ENCODE measurements around the gene NALCN. TPM values are rescaled to one million over a fixed set of nuclear protein-coding genes. Genes with fewer than 3 reads are reported as not detected.

Gene NALCN
- total and polyA plus RNA-seq, 4 donors = 0.11 to 0.64 (median 0.37) TPM

DNA sequence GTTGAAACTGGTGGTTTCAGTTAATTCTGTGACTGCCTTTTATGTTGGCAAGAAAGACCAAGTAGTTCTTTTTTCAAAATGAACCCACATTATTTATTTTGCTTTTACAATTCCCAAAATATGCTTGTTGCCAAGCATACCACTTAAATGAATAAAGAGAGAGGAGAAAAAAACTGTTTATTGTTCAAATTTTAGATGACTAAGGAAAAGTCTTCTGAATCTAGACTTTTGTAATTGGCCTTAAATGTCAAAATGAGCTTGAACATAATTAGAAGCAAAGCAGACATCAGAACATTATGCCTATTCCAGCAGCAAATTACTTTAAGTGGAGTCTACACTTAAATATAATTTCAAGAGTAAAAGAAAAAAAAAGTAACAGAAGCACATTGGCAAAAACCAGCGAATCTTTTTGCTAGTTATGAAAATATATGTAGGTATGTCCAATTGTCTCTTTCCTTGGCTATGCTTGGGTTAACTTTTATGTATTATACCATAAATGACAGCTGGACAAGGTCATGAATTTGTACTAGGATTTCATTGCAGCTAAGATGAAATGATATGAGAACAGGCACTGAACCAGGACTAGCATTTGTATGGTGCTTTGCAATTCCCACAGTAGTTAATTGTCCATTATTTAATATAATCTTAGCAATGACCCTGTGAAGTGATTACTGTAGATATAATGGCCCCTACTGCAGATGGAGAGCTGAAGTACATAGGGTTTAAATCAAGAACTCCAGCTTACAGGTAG lies 211.9 kb downstream of the NALCN start:
- Histone ChIP-seq H3K36me3 (ENCODE audit: control insufficient read depth in 4 of 4, insufficient read depth in 4 of 4, low read length in 4 of 4) (no peaks in the 10 kb centered on the region), H3K9ac (ENCODE audit: insufficient read depth in 1 of 2, low read length in 2 of 2) (no peak overlapping the region), H3K4me1 (ENCODE audit: control insufficient read depth in 5 of 5, insufficient read depth in 5 of 5, low read length in 5 of 5) (no peaks in the 10 kb centered on the region), H3K27me3 (ENCODE audit: control insufficient read depth in 3 of 3, insufficient read depth in 3 of 3, low read length in 2 of 3) (no peaks in the 10 kb centered on the region), H3K4me3 (no peak overlapping the region), H3K27ac (ENCODE audit: low read depth in 1 of 2, low read length in 1 of 2) (no peak overlapping the region), H3K9me3 (ENCODE audit: control insufficient read depth in 4 of 4, insufficient read depth in 3 of 4, low read length in 3 of 4) (no peaks in the 10 kb centered on the region)
- TF ChIP-seq, protein P1, sequence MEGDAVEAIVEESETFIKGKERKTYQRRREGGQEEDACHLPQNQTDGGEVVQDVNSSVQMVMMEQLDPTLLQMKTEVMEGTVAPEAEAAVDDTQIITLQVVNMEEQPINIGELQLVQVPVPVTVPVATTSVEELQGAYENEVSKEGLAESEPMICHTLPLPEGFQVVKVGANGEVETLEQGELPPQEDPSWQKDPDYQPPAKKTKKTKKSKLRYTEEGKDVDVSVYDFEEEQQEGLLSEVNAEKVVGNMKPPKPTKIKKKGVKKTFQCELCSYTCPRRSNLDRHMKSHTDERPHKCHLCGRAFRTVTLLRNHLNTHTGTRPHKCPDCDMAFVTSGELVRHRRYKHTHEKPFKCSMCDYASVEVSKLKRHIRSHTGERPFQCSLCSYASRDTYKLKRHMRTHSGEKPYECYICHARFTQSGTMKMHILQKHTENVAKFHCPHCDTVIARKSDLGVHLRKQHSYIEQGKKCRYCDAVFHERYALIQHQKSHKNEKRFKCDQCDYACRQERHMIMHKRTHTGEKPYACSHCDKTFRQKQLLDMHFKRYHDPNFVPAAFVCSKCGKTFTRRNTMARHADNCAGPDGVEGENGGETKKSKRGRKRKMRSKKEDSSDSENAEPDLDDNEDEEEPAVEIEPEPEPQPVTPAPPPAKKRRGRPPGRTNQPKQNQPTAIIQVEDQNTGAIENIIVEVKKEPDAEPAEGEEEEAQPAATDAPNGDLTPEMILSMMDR (IDR thresholded peaks at IDR 0.05; ENCODE audit: control extremely low read depth, extremely low read depth) = no peak
- DNase-seq = no peak
- 71 to 79% methylated on average over 1 of the region's 1 CpG for WGBS, 2 donors
- ATAC-seq (ENCODE audit: insufficient read depth, low FRiP score) = no peak

DNA sequence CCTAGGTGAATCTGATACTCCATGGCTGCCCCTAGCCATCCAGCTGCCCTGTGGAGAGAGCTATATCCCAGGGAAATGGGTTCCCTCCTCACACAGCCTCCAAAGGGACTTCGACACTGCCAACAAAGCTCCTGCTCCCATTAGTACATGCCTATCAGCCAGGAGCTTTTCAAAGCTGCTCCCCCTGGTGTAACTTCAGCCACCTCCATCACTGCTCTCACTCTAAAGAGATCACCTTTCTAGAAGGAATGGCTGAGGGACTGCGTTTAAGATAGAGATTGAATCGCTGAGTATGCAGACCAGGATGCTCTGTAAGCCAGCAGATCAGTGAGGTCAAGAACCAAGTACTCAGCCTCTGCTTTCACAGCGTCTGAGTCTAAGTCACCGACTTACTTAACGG lies 213.7 kb downstream of the NALCN start:
- H3K9ac ChIP-seq (ENCODE audit: insufficient read depth in 1 of 2, low read length in 2 of 2) = no peak overlapping the region
- H3K4me1 ChIP-seq (ENCODE audit: control insufficient read depth in 5 of 5, insufficient read depth in 5 of 5, low read length in 5 of 5) = no peaks in the 10 kb centered on the region
- no peak for ATAC-seq (ENCODE audit: insufficient read depth, low FRiP score)
- no peak overlapping the region for H3K4me3 ChIP-seq
- no peaks in the 10 kb centered on the region for H3K36me3 ChIP-seq (ENCODE audit: control insufficient read depth in 4 of 4, insufficient read depth in 4 of 4, low read length in 4 of 4)
- TF ChIP-seq, protein P1 (IDR thresholded peaks at IDR 0.05; ENCODE audit: control extremely low read depth, extremely low read depth) = no peak
- H3K27ac ChIP-seq (ENCODE audit: low read depth in 1 of 2, low read length in 1 of 2) = no peak overlapping the region
- no peak for DNase-seq
- H3K27me3 ChIP-seq (ENCODE audit: control insufficient read depth in 3 of 3, insufficient read depth in 3 of 3, low read length in 2 of 3) = no peaks in the 10 kb centered on the region
- no peaks in the 10 kb centered on the region for H3K9me3 ChIP-seq (ENCODE audit: control insufficient read depth in 4 of 4, insufficient read depth in 3 of 4, low read length in 3 of 4)
- 63% methylated on average over 6 of the region's 6 CpGs for WGBS, 2 donors

DNA sequence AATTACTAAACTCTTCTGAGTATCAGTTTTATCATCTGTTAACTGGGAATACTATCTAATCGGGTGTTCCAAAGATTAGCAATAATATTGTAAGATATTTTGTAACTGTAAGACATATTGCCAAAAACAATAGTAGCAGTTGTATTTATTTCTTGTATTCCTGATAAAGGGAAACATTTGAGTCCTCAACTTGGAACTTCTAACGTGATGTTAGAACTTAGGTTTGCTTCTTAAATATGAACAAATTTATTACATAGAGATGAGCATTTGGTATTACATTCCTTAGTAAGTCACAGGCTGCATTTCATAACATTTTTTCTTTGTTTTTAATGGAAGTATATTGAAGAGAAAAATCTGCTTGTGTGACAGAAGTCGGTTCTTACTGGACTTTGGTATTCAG lies 225.3 kb downstream of the NALCN start:
- H3K36me3 ChIP-seq (ENCODE audit: control insufficient read depth in 4 of 4, insufficient read depth in 4 of 4, low read length in 4 of 4) = no peaks in the 10 kb centered on the region
- WGBS, 2 donors = 77 to 90% methylated on average over 3 of the region's 3 CpGs
- no peak overlapping the region for H3K27ac ChIP-seq (ENCODE audit: low read depth in 1 of 2, low read length in 1 of 2)
- TF ChIP-seq, protein P1 (IDR thresholded peaks at IDR 0.05; ENCODE audit: control extremely low read depth, extremely low read depth) = no peak
- no peaks in the 10 kb centered on the region for H3K4me1 ChIP-seq (ENCODE audit: control insufficient read depth in 5 of 5, insufficient read depth in 5 of 5, low read length in 5 of 5)
- H3K9me3 ChIP-seq (ENCODE audit: control insufficient read depth in 4 of 4, insufficient read depth in 3 of 4, low read length in 3 of 4) = no peaks in the 10 kb centered on the region
- DNase-seq (no peak), ATAC-seq (ENCODE audit: insufficient read depth, low FRiP score) (no peak)
- no peak overlapping the region for H3K9ac ChIP-seq (ENCODE audit: insufficient read depth in 1 of 2, low read length in 2 of 2)
- no peaks in the 10 kb centered on the region for H3K27me3 ChIP-seq (ENCODE audit: control insufficient read depth in 3 of 3, insufficient read depth in 3 of 3, low read length in 2 of 3)
- no peak overlapping the region for H3K4me3 ChIP-seq

DNA sequence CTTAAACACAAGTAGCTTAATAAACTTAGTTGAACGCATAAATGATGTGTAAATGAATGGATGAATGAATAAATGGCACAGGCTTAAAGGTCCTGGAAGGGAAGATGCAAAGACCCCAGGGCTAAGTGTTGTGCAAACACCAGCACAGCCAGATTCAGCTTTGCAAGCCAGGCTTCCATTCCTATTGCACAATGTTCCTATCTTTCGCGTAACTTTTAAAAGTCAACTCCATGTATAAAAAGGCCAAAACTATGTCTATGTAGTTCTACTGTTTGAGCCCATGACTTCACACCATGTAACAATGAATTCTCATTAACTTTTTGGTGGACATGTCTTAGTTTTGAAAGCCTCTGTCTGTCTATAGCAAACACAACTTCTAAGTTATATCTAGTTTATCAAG lies 226.0 kb downstream of the NALCN start:
- Histone ChIP-seq H3K36me3 (ENCODE audit: control insufficient read depth in 4 of 4, insufficient read depth in 4 of 4, low read length in 4 of 4) (no peaks in the 10 kb centered on the region), H3K4me3 (no peak overlapping the region), H3K4me1 (ENCODE audit: control insufficient read depth in 5 of 5, insufficient read depth in 5 of 5, low read length in 5 of 5) (no peaks in the 10 kb centered on the region), H3K27me3 (ENCODE audit: control insufficient read depth in 3 of 3, insufficient read depth in 3 of 3, low read length in 2 of 3) (no peaks in the 10 kb centered on the region), H3K9ac (ENCODE audit: insufficient read depth in 1 of 2, low read length in 2 of 2) (no peak overlapping the region), H3K27ac (ENCODE audit: low read depth in 1 of 2, low read length in 1 of 2) (no peak overlapping the region), H3K9me3 (ENCODE audit: control insufficient read depth in 4 of 4, insufficient read depth in 3 of 4, low read length in 3 of 4) (no peaks in the 10 kb centered on the region)
- WGBS, 2 donors = 84 to 85% methylated on average over 3 of the region's 3 CpGs
- TF ChIP-seq, protein P1 (IDR thresholded peaks at IDR 0.05; ENCODE audit: control extremely low read depth, extremely low read depth) = no peak
- DNase-seq (peak in 1 of 3 donors; percentile 10), ATAC-seq (ENCODE audit: insufficient read depth, low FRiP score) (no peak)

Data from lung (tissue), 12 donors.